Stimulated activated CD4-positive, alpha-beta T cell treated with anti-CD3 and anti-CD28 coated beads, Interleukin-1b, Interleukin-23, amount 100 ng/mL, for 48 hours (primary cell): ENCODE data around the gene KLHL17.
"Not testable (repeated sequence)": the region's sequence is repeated elsewhere in the genome, so short reads cannot be mapped to it uniquely, and the experiment has no call there.

Experiments
- DNase-seq: peaks from one replicate; pipeline ENCODE4 v3.0.0-alpha.2; 2020

Gene KLHL17

GRCh38 chr1:937521-937920 lies 22.9 kb upstream of the KLHL17 start:
- no peak for DNase-seq

GRCh38 chr1:938088-938683 lies 22.2 kb upstream of the KLHL17 start:
- DNase-seq = no peak

GRCh38 chr1:938711-939489 lies 21.5 kb upstream of the KLHL17 start:
- no peak for DNase-seq

- DNase-seq = no peak
Measured at GRCh38 chr1:939511-940106, 20.8 kb upstream of the KLHL17 start.

GRCh38 chr1:940107-941014 lies 20.0 kb upstream of the KLHL17 start:
- DNase-seq = no peak

GRCh38 chr1:941015-941587 lies 19.3 kb upstream of the KLHL17 start:
- no peak for DNase-seq

- DNase-seq = no peak
Measured at GRCh38 chr1:941588-942383, 18.6 kb upstream of the KLHL17 start.

- no peak for DNase-seq
Measured at GRCh38 chr1:942411-942821, 18.0 kb upstream of the KLHL17 start.

GRCh38 chr1:942864-943533 lies 17.4 kb upstream of the KLHL17 start:
- no peak for DNase-seq

- DNase-seq = no peak
Measured at GRCh38 chr1:943545-944340, 16.6 kb upstream of the KLHL17 start.

GRCh38 chr1:944341-945325 lies 15.8 kb upstream of the KLHL17 start:
- no peak for DNase-seq

- no peak for DNase-seq
Measured at GRCh38 chr1:945688-946556, 14.5 kb upstream of the KLHL17 start.

GRCh38 chr1:946811-947210 lies 13.6 kb upstream of the KLHL17 start:
- not testable (repeated sequence) for DNase-seq

GRCh38 chr1:947958-948357 lies 12.4 kb upstream of the KLHL17 start:
- DNase-seq = no peak

GRCh38 chr1:950268-950667 lies 10.1 kb upstream of the KLHL17 start:
- no peak for DNase-seq

GRCh38 chr1:950881-951280 lies 9.5 kb upstream of the KLHL17 start:
- DNase-seq = no peak

GRCh38 chr1:951364-951763 lies 9.0 kb upstream of the KLHL17 start:
- DNase-seq = no peak

GRCh38 chr1:952201-952600 lies 8.2 kb upstream of the KLHL17 start:
- DNase-seq = no peak
